Testis (tissue), 2 donors: ENCODE data around the gene SIK2.

Experiments
- POLR2A ChIP-seq: fragments of 450-650 bp; IDR thresholded peaks from one replicate; pipeline ENCODE4 v1.6.1; 2017; ENCODE audit warnings: antibody characterized with exemption, mild to moderate bottlenecking, moderate library complexity
- TF ChIP-seq, protein P1 (sequence below), 3 experiments: fragments of 450-650 bp in 2 of 3; fragments of 200-600 bp in 1 of 3; sonication (generic) in 1 of 3; IDR thresholded peaks; one replicate each; pipeline ENCODE4 v1.5.1; 2016 to 2019; ENCODE audit warnings: antibody characterized with exemption in 3 of 3, mild to moderate bottlenecking in 2 of 3, moderate library complexity in 1 of 3

DNA sequence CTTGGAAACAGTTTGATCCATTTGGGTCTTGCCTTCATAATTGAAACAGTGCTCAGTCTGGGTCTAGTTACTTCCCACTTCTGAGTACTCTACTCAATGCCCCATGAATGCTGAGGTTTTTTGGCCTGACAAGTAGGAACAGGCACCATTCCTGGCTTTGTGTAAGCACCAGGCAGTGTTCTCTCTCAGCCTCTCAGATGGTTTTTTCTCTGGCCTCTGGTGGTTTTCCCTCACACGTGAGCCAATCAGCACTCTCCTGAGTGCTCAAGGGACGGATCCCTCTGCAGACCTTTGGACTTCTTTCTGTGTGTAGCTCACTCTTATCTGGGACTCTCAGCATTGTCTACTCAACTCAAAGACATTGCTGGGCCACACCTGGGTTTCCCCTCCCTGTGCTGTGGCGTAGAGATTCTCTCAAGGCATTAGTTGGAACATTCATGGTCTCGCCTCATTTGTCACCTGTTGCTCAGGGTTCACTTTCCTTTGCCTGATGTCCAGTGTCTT is 21.3 kb downstream of the SIK2 start:
- TF ChIP-seq, protein P1, sequence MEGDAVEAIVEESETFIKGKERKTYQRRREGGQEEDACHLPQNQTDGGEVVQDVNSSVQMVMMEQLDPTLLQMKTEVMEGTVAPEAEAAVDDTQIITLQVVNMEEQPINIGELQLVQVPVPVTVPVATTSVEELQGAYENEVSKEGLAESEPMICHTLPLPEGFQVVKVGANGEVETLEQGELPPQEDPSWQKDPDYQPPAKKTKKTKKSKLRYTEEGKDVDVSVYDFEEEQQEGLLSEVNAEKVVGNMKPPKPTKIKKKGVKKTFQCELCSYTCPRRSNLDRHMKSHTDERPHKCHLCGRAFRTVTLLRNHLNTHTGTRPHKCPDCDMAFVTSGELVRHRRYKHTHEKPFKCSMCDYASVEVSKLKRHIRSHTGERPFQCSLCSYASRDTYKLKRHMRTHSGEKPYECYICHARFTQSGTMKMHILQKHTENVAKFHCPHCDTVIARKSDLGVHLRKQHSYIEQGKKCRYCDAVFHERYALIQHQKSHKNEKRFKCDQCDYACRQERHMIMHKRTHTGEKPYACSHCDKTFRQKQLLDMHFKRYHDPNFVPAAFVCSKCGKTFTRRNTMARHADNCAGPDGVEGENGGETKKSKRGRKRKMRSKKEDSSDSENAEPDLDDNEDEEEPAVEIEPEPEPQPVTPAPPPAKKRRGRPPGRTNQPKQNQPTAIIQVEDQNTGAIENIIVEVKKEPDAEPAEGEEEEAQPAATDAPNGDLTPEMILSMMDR (IDR thresholded peaks at IDR 0.05), result no peak
- no peak for TF ChIP-seq POLR2A
